HG02610 (cell line): ENCODE data around the gene TMEM43.
"Not testable (repeated sequence)": the region's sequence is repeated elsewhere in the genome, so short reads cannot be mapped to it uniquely, and the experiment has no call there.

ENCODE experiments used
- ATAC-seq: cut with Tn5 transposase; IDR thresholded peaks from one replicate; pipeline ENCODE4 v1.9.1; 2021; ENCODE audit warnings: mild to moderate bottlenecking, moderate library complexity; ENCODE audit not compliant: unreplicated experiment

TMEM43 gene

GRCh38 chr3:14124615-14125192 lies at the start of gene TMEM43, which contains the start of gene CHCHD4:
TMEM43 (plus strand) TSS chr3:14125052; CDS start chr3:14125194, 142 bp downstream.
CHCHD4 (minus strand) TSS chr3:14124870; CDS start chr3:14124676, 194 bp downstream.
- peak; percentile 87 for ATAC-seq

- not testable (repeated sequence) for ATAC-seq
Observed at GRCh38 chr3:14075233-14075632, 49.6 kb upstream of the TMEM43 start.

GRCh38 chr3:14077310-14077709 lies 47.5 kb upstream of the TMEM43 start:
- ATAC-seq, result no peak

- peak; percentile 82 for ATAC-seq
Observed at GRCh38 chr3:14082108-14082657, 42.7 kb upstream of the TMEM43 start.

GRCh38 chr3:14087461-14087860 lies 37.4 kb upstream of the TMEM43 start:
- not testable (repeated sequence) for ATAC-seq

GRCh38 chr3:14091959-14092358 lies 32.9 kb upstream of the TMEM43 start:
- not testable (repeated sequence) for ATAC-seq

- ATAC-seq, result no peak
Observed at GRCh38 chr3:14092464-14092863, 32.4 kb upstream of the TMEM43 start.

- no peak for ATAC-seq
Observed at GRCh38 chr3:14093831-14094230, 31.0 kb upstream of the TMEM43 start.

- ATAC-seq, result no peak
Observed at GRCh38 chr3:14096742-14097141, 28.1 kb upstream of the TMEM43 start.

GRCh38 chr3:14097616-14098391 lies 27.0 kb upstream of the TMEM43 start:
- ATAC-seq, result no peak

- ATAC-seq, result not testable (repeated sequence)
Observed at GRCh38 chr3:14109821-14110220, 15.0 kb upstream of the TMEM43 start.

GRCh38 chr3:14110699-14111098 lies 14.2 kb upstream of the TMEM43 start:
- no peak for ATAC-seq

- ATAC-seq, result no peak
Observed at GRCh38 chr3:14113965-14114635, 10.8 kb upstream of the TMEM43 start.

GRCh38 chr3:14117468-14118399 lies 7.1 kb upstream of the TMEM43 start:
- ATAC-seq, result no peak

- ATAC-seq, result no peak
Observed at GRCh38 chr3:14118400-14119381, 6.2 kb upstream of the TMEM43 start.

- ATAC-seq, result no peak
Observed at GRCh38 chr3:14119651-14120050, 5.2 kb upstream of the TMEM43 start.

- no peak for ATAC-seq
Observed at GRCh38 chr3:14120111-14120920, 4.5 kb upstream of the TMEM43 start.

- ATAC-seq, result not testable (repeated sequence)
Observed at GRCh38 chr3:14120921-14121448, 3.9 kb upstream of the TMEM43 start.
